ENCODE results near the gene LRFN2. TPM values are rescaled to one million over a fixed set of nuclear protein-coding genes. Genes with fewer than 3 reads are reported as not detected.

LRFN2 gene
- total RNA-seq, 1 donor from 2014 or later = not detected

GRCh38 chr6:40344566-40345167 lies 242.5 kb downstream of the LRFN2 start:
- TF ChIP-seq, protein P1, sequence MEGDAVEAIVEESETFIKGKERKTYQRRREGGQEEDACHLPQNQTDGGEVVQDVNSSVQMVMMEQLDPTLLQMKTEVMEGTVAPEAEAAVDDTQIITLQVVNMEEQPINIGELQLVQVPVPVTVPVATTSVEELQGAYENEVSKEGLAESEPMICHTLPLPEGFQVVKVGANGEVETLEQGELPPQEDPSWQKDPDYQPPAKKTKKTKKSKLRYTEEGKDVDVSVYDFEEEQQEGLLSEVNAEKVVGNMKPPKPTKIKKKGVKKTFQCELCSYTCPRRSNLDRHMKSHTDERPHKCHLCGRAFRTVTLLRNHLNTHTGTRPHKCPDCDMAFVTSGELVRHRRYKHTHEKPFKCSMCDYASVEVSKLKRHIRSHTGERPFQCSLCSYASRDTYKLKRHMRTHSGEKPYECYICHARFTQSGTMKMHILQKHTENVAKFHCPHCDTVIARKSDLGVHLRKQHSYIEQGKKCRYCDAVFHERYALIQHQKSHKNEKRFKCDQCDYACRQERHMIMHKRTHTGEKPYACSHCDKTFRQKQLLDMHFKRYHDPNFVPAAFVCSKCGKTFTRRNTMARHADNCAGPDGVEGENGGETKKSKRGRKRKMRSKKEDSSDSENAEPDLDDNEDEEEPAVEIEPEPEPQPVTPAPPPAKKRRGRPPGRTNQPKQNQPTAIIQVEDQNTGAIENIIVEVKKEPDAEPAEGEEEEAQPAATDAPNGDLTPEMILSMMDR (conservative IDR thresholded peaks at IDR 0.05; ENCODE audit: low read depth, low read length) = no peak
- DNase-seq (ENCODE audit: low read depth) = no peak
- no peak overlapping the region for H3K4me3 ChIP-seq (ENCODE audit: low read depth, low read length)

DNA sequence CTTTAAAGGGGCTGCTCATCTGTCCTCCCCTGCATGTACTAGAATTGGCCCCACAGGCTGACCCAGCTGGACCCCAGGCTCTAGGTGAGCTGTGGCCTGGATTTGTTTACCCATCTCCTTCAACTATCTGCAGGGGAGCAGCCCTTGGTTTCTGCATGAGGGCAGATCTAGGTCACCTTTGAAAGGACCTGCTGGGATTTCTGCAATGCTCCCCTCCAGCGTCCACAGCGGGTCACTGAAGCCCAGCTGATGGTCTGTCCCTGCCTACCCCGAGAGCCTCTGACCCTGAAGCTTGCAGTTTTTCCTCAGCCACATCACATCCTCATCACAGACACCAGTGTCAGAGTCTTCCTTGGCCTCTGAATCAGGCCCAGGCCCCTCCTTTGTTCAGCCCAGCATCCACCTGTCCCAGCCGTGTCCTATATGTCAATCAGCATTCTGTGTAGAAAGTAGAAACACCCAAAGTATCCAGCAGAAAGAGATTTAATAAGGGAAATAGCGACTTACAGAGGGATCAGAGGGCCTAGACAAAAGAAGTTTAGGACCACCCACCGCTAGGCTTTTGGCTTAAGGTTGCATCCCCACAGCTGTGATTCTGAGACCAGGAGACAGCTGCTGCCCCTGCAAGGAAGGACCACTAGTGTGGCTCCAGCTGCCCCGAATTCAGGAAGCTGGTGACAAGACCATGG lies 243.1 kb downstream of the LRFN2 start:
- TF ChIP-seq, protein P1 (conservative IDR thresholded peaks at IDR 0.05; ENCODE audit: low read depth, low read length) = no peak
- no peak for DNase-seq (ENCODE audit: low read depth)
- no peak overlapping the region for H3K4me3 ChIP-seq (ENCODE audit: low read depth, low read length)

DNA sequence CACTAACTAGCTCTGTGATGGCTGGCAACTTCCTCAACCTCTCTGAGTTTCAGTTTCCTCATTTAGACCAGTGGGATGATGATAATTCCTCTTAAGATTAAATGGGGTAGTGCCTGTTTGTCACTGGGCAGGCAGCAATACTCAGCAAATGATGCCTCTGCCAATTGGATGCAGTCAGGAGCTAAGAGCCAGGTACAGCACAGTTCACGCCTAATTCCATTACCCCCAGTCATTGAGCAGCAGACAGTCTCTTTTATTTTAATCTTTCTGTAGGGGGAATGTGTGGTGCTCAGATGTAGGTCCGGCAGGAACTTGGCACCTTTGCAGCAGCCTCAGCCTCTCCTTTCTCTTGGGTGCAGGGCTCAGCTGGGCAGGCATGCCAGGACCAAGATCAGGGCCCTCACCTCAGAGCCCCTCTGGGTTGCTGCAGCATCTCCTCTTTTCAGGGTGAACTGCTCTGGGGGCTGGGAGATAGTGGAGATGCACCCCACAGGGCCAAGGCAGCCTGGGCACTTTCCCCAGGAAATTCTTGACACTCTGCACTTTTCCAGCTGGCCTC lies 243.8 kb downstream of the LRFN2 start:
- TF ChIP-seq, protein P1 (conservative IDR thresholded peaks at IDR 0.05; ENCODE audit: low read depth, low read length) = no peak
- no peak overlapping the region for H3K4me3 ChIP-seq (ENCODE audit: low read depth, low read length)
- no peak for DNase-seq (ENCODE audit: low read depth)

DNA sequence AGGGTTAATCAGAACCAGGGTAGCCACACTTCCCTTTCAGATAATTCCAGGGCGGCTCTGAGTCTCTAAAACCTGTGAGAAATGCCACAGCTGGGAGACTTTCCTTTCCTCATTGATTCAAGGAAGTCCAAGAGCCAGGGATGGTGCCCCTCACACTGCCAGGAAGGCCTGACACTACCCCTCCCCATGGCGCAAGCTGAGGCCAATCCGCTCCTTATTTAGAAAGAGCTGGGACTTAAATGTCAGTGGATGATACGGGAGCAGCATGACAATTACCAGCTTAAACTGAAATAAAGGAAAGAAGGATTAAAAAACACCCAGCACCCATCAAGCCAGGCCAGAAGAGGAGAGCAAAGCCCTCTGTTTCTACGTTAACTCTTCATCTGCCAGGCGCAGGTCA lies 244.4 kb downstream of the LRFN2 start:
- no peak for DNase-seq (ENCODE audit: low read depth)
- no peak overlapping the region for H3K4me3 ChIP-seq (ENCODE audit: low read depth, low read length)

DNA sequence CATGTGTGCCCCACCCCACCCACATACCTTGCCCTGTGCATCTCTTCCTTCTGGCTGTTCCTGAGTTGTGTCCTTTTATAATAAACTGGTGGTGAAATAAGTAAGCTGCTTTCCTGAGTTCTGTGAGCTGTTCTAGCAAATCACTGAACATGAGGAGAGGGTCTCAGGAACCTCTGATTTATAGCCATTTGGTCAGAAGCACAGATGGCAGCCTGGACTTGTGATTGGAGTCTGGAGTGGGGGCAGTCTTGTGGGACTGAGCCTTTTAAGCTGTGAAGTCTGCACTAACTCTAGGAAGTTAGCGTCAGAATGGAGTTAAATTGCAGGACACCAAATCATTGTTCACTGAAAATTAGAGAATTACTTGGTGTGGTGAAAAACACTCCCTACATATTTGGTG lies 245.4 kb downstream of the LRFN2 start:
- TF ChIP-seq, protein P1 (conservative IDR thresholded peaks at IDR 0.05; ENCODE audit: low read depth, low read length) = no peak
- no peak for DNase-seq (ENCODE audit: low read depth)
- H3K4me3 ChIP-seq (ENCODE audit: low read depth, low read length) = no peak overlapping the region

More for the DNA sequence above, 244.4 kb downstream of the LRFN2 start:
- TF ChIP-seq, protein P1 (conservative IDR thresholded peaks at IDR 0.05; ENCODE audit: low read depth, low read length) = no peak

Data from epithelial cell of proximal tubule (primary cell).